Kasumi-1 (cell line): ENCODE data around the gene SLC9A9.
"Not testable (repeated sequence)": the region's sequence is repeated elsewhere in the genome, so short reads cannot be mapped to it uniquely, and the experiment has no call there.

Experiments
- DNase-seq, 2 experiments: peaks; one replicate each; lab custom pipeline; 2025; lab: John Stamatoyannopoulos, UW

The SLC9A9 gene

GRCh38 chr3:143810166-143810952 lies 37.9 kb downstream of the SLC9A9 start:
- no peak for DNase-seq

DNA sequence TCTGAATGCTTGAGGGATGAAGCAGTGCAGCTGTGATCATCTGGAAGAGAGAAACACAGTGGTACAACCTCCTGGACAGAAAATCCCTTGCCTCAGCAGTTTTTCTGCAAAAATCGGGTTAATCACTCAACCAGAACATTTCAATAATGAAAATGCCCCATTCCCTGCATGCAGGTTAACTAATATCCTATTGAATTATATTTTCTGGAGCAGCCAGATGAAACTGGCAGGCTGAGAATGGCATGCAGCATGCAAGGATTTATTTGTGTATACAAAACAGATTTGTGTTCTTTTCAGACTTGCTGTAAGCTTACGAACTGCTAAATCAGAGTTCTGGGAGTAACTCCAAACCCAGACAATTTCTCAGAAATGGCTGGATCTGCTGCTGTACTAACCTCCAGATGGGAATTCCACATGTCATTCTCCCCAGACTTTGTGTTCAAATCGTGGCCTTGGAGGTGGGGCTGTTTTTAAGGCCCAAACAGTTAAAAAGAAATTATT lies 39.1 kb downstream of the SLC9A9 start:
- DNase-seq, result no peak

- DNase-seq, result no peak
These were observed 40.2 kb downstream of the SLC9A9 start for GRCh38 chr3:143808030-143808429.

DNA sequence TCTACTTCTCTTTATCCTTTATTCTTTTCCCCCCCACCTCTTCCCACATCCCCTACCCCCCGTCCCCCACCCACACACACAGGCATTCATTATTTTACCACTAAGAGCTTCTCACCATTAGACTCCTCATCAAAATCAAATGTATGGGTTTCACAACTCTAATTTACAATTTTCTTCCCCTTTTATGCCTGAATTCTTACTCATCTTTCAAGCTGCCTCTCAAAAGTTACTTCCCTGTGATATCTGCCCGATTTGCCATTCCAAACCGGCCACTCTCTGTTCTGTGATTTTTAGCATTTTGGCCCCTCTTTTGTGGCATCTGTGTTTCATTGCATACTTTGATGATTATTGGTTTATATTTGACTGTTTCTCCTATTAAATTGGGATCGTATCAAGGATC lies 42.2 kb downstream of the SLC9A9 start:
- DNase-seq, result peak; percentile 10 to 25

DNA sequence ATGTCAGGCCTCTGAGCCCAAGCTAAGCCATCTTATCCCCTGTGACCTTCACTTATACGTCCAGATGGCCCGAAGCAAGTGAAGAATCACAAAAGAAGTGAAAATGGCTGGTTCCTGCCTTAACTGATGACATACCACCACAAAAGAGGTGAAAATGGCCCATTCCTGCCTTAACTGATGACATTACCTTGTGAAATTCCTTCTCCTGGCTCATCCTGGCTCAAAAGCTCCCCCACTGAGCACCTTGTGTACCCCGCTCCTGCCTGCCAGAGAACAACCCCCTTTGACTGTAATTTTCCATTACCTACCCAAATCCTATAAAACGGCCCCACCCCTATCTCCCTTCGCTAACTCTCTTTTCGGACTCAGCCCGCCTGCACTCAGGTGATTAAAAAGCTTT lies 42.8 kb downstream of the SLC9A9 start:
- DNase-seq, result not testable (repeated sequence)

DNA sequence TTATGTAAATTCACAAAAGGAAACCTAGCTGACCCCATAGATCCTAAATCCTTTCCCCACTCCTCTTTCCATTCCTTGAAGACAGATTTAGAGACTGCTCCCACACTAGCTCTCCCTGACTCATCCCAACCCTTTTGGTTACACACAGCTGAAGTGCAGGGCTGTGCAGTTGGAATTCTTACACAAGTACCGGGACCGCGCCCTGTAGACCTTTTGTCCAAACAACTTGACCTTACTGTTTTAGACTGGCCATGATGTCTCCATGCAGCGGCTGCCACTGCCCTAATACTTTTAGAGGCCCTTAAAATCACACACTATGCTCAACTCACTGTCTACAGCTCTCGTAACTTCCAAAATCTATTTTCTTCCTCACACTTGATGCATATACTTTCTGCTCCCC lies 47.2 kb downstream of the SLC9A9 start:
- DNase-seq, result not testable (repeated sequence)

DNA sequence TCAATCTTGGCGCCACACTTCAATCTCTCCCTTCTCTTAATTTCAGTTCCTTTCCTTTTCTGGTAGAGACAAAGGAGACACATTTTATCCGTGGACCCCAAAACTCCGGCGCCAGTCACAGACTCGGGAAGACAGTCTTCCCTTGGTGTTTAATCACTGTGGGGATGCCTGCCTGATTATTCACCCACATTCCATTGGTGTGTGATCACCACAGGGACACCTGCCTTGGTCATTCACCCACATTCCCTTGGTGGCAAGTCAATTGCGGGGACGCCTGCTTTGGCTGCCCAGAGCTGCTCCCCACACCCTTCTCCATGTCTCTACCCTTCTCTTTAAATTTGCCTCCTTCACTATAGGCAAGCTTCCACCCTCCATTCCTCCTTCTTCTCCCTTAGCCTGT lies 50.1 kb downstream of the SLC9A9 start:
- DNase-seq, result not testable (repeated sequence)

DNA sequence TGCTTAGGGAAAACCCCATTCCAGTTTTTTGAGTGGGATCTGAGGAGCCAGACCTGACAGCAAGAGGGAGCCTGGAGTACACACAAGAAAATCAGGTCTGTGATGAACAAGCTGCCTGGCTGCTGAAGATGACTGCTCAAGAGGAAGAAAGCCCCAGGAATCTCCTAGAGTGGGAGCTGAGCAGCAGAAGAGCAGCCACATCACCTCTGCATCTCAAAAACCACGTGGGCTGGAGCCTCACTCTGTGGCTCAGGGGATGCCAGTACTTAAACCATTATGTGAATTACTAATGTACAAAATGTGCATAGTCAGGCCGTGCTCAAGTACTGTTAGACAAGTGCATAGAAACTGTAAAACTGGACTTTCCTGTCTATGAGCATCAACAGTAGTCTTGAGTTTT lies 52.4 kb downstream of the SLC9A9 start:
- no peak for DNase-seq

GRCh38 chr3:143794793-143795462 lies 53.3 kb downstream of the SLC9A9 start:
- DNase-seq, result no peak

GRCh38 chr3:143793971-143794370 lies 54.3 kb downstream of the SLC9A9 start:
- no peak for DNase-seq

GRCh38 chr3:143791386-143791785 lies 56.9 kb downstream of the SLC9A9 start:
- DNase-seq, result no peak

GRCh38 chr3:143786219-143787191 lies 61.8 kb downstream of the SLC9A9 start:
- no peak for DNase-seq

DNA sequence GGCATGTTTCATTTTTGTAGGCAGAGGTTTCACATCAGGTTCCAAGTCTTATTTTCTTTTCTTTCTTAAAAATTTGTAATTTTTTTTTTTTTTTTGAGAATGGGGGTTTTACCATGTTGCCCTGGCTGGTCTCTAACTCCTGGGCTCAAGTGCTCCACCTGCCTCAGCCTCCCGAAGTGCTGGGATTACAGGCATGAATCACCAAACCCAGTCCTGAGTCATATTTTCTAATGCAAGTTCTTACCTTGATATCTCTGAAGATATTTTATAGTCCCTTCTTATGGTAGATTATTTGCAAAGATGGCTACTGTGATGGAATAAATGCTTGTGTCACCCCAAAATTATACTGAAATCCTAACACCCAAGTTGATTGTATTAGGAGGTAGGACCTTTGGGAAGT lies 63.8 kb downstream of the SLC9A9 start:
- DNase-seq, result no peak

GRCh38 chr3:143783851-143784370 lies 64.4 kb downstream of the SLC9A9 start:
- DNase-seq, result no peak

DNA sequence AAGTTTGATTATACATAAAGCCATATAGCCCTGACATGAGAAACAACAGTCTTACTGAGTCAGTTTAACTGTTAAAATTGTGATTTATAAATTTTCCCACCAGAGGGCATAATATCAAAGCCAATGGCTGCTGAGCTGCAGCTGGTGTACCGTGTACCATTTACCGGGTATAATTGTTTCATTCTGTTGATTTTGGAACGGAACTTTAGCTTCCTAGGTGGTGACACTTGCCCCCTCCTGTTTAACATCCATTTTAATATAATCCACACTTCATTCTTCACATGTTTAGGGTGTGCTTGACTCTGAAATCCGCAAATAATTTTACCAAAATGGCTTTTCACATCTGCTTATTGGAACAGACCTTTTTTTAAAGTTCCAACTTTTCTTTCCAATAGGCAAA lies 72.8 kb downstream of the SLC9A9 start:
- DNase-seq, result peak; percentile 45 to 47

DNA sequence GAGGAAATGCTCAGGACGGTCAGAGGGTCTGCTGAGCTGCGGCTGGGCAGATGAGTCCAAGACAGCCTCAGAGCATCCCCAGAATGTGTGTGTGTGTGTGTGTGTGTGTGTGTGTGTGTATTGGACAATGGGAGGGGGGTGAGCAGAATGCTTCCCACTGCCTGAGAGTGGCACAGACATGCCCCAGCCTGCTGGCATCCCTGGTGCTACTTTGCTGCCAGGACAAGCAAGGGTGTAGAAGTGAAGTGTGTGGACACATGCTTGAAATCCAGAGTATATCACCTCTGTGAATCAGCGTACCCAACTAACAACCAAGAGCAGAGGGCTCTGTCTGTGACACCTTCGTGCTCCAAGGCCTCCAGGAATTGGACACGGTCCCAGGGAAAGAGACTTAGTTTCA lies 76.3 kb downstream of the SLC9A9 start:
- DNase-seq, result no peak

DNA sequence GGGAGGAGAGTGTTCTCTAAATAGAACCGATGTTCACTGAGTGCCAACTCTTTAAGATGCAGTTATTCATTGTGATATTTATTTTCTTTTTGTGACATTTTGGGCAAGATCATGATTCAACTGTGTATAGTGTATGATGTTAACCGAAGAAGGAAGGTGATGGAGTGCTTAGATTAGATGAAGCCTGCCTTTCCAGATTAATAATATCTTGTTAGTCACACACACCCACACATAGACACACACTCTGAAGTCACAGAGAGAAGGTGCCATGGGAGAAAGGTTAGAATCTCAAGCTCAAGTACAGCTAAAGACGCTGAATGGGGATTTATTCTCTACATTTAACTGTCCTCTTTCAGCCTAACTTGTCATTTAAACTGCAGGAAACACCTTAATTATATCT lies 77.0 kb downstream of the SLC9A9 start:
- DNase-seq, result no peak

GRCh38 chr3:143770391-143770790 lies 77.9 kb downstream of the SLC9A9 start:
- DNase-seq, result no peak

DNA sequence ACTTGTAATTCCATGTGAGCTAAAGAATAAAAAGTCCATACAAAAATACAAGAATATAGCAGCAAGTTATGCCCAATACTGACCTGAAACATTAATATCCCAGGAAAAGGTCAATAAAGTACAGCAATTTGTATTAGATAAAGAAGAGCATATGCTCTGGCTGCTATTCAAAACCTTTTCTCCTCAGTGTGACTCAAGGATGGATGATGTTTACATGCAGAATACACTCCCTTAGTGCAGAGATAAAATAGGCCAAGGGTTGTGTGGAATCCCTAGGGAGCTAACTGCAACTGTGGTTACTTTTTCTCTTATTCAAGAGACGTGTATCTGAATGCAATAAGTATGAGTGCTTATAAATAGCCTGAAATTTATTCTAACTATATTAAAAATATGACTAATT lies 78.7 kb downstream of the SLC9A9 start:
- DNase-seq, result no peak

GRCh38 chr3:143764840-143765239 lies 83.4 kb downstream of the SLC9A9 start:
- DNase-seq, result no peak

- DNase-seq, result peak; percentile 8 to 34
These were observed 84.6 kb downstream of the SLC9A9 start for GRCh38 chr3:143763564-143764162.

GRCh38 chr3:143757691-143758090 lies 90.6 kb downstream of the SLC9A9 start:
- DNase-seq, result no peak
